Breast epithelium (tissue), 4 donors: Measurements from ENCODE around the gene TVP23A. TPM values are rescaled to one million over a fixed set of nuclear protein-coding genes. Genes with fewer than 3 reads are reported as not detected.

Source experiments
- DNase-seq, 2 donors: peaks; one replicate each; pipeline ENCODE4 v3.0.0-alpha.2; 2019; ENCODE audit warnings: low spot score in 2 of 2
- H3K27ac ChIP-seq, 2 donors: fragments of 200-600 bp; sonication (generic) in 1 of 2; one replicate each; pipeline ENCODE4 v1.5.1; 2016 to 2019; ENCODE audit warnings: mild to moderate bottlenecking in 1 of 2
- H3K27me3 ChIP-seq, 2 donors: fragments of 200-600 bp; sonication (generic) in 1 of 2; one replicate each; pipeline versions ENCODE4 v1.5.1 to v1.6.0; 2017 to 2019; ENCODE audit warnings: control low read depth in 1 of 2, mild to moderate bottlenecking in 1 of 2
- H3K36me3 ChIP-seq: fragments of 200-600 bp; one replicate; pipeline ENCODE4 v1.5.1; 2019
- H3K4me1 ChIP-seq, 2 donors: fragments of 200-600 bp; sonication (generic); one replicate each; pipeline ENCODE4 v1.5.1; 2016 to 2019; ENCODE audit warnings: control low read depth in 1 of 2
- H3K4me3 ChIP-seq, 3 donors: fragments of 200-600 bp; sonication (generic); 1 replicate in 2 of 3; 2 replicates in 1 of 3; pipeline ENCODE4 v1.5.1; 2016 to 2019; ENCODE audit warnings: mild to moderate bottlenecking in 3 of 3, moderate library complexity in 2 of 3
- H3K9me3 ChIP-seq, 2 donors: fragments of 200-600 bp; sonication (generic) in 1 of 2; one replicate each; pipeline ENCODE4 v1.5.1; 2016 to 2019; ENCODE audit warnings: control low read depth in 1 of 2
- CTCF ChIP-seq, 3 donors: fragments of 450-650 bp; IDR thresholded peaks; one replicate each; pipeline ENCODE4 v1.5.1; 2016 to 2017; ENCODE audit warnings: antibody characterized with exemption in 3 of 3, mild to moderate bottlenecking in 3 of 3, moderate library complexity in 3 of 3
- POLR2A ChIP-seq: fragments of 450-650 bp; IDR thresholded peaks from one replicate; pipeline ENCODE4 v1.6.1; 2016; ENCODE audit warnings: antibody characterized with exemption, mild to moderate bottlenecking, moderate library complexity
- POLR2AphosphoS5 ChIP-seq, 3 donors: sonication (generic); formaldehyde crosslinking; IDR thresholded peaks; one replicate each; pipeline ENCODE4 v1.6.1; 2017; ENCODE audit warnings: antibody characterized with exemption in 3 of 3
- intact Hi-C: fragments of 100-400 bp; cut with DNase I; formaldehyde crosslinking; loops from one replicate; pipeline ENCODE4 v1.15.1; 2023; ENCODE audit warnings: low total_unique reads
- total RNA-seq, 3 donors: library from RNA; depleted of rRNA; stranded (reverse); fragments of >200 nt; gene quantifications; one replicate each; pipeline ENCODE4 v1.1.0, GENCODE V29; 2016

TVP23A gene
- total RNA-seq, 3 donors from 2014 or later: under 0.01 to 1.3 TPM; not detected in 1

- Histone ChIP-seq H3K27ac (no peak overlapping the region), H3K9me3 (no peaks in the 10 kb centered on the region), H3K36me3 (no peaks in the 10 kb centered on the region), H3K4me3 (no peak overlapping the region), H3K27me3 (no peaks in the 10 kb centered on the region), H3K4me1 (no peaks in the 10 kb centered on the region)
- DNase-seq: no peak
- TF ChIP-seq POLR2AphosphoS5 (IDR thresholded peaks at IDR 0.05) (no peak), POLR2A (no peak), CTCF (IDR thresholded peaks at IDR 0.05) (no peak)
- intact Hi-C loops: loop anchor here (10.0 kb wide), 1 partner anchor 58 kb away; no protein-coding TSS in a partner anchor
Observed at GRCh38 chr16:10812312-10813098, 6.1 kb downstream of the TVP23A start.

GRCh38 chr16:10809706-10810105 lies 8.9 kb downstream of the TVP23A start:
- H3K27ac ChIP-seq: no peak overlapping the region
- H3K4me1 ChIP-seq: no peaks in the 10 kb centered on the region
- TF ChIP-seq POLR2AphosphoS5 (IDR thresholded peaks at IDR 0.05): no peak
- TF ChIP-seq POLR2A: no peak
- no peak for TF ChIP-seq CTCF (IDR thresholded peaks at IDR 0.05)
- DNase-seq: no peak
- intact Hi-C loops: loop anchor here (10.0 kb wide), 1 partner anchor 55 kb away; no protein-coding TSS in a partner anchor
- no peaks in the 10 kb centered on the region for H3K27me3 ChIP-seq
- H3K4me3 ChIP-seq: no peak overlapping the region
- no peaks in the 10 kb centered on the region for H3K9me3 ChIP-seq
- no peaks in the 10 kb centered on the region for H3K36me3 ChIP-seq

- no peak overlapping the region for H3K4me3 ChIP-seq
- H3K36me3 ChIP-seq: no peaks in the 10 kb centered on the region
- no peaks in the 10 kb centered on the region for H3K27me3 ChIP-seq
- no peak for DNase-seq
- no peaks in the 10 kb centered on the region for H3K4me1 ChIP-seq
- TF ChIP-seq CTCF (IDR thresholded peaks at IDR 0.05): no peak
- no peak for TF ChIP-seq POLR2A
- TF ChIP-seq POLR2AphosphoS5 (IDR thresholded peaks at IDR 0.05): no peak
- intact Hi-C loops: no loop called here
- no peaks in the 10 kb centered on the region for H3K9me3 ChIP-seq
- no peak overlapping the region for H3K27ac ChIP-seq
Observed at GRCh38 chr16:10808850-10809249, 9.7 kb downstream of the TVP23A start.

GRCh38 chr16:10808218-10808617 lies 10.4 kb downstream of the TVP23A start:
- intact Hi-C loops: no loop called here

More at GRCh38 chr16:10808218-10808617, 10.4 kb downstream of the TVP23A start:
- Histone ChIP-seq H3K4me3 (no peak overlapping the region), H3K27me3 (no peaks in the 10 kb centered on the region), H3K4me1 (no peaks in the 10 kb centered on the region), H3K27ac (no peak overlapping the region), H3K36me3 (no peaks in the 10 kb centered on the region), H3K9me3 (no peaks in the 10 kb centered on the region)
- no peak for DNase-seq
- TF ChIP-seq POLR2AphosphoS5 (IDR thresholded peaks at IDR 0.05): no peak
- no peak for TF ChIP-seq CTCF (IDR thresholded peaks at IDR 0.05)
- TF ChIP-seq POLR2A: no peak
